GM18520 (cell line): ENCODE results near the gene RHEX.

Experiments used
- ATAC-seq: cut with Tn5 transposase; IDR thresholded peaks from one replicate; pipeline ENCODE4 v1.9.1; 2021; ENCODE audit not compliant: unreplicated experiment

Gene RHEX

GRCh38 chr1:206114692-206115640, 62.0 kb downstream of the RHEX start:
- no peak for ATAC-seq

GRCh38 chr1:206115791-206116190, 62.8 kb downstream of the RHEX start:
- ATAC-seq, result no peak

- ATAC-seq, result no peak
Observed at GRCh38 chr1:206116191-206116872, 63.4 kb downstream of the RHEX start.

- no peak for ATAC-seq
Observed at GRCh38 chr1:206116873-206117150, 63.8 kb downstream of the RHEX start.

GRCh38 chr1:206117151-206117948, 64.4 kb downstream of the RHEX start, which contains the start of gene AVPR1B:
AVPR1B (minus strand) TSS chr1:206117388; CDS start chr1:206116890, 498 bp downstream.
- ATAC-seq, result no peak

- ATAC-seq, result no peak
Observed at GRCh38 chr1:206120406-206120805, 67.4 kb downstream of the RHEX start.

GRCh38 chr1:206121269-206121668, 68.3 kb downstream of the RHEX start:
- ATAC-seq, result no peak

GRCh38 chr1:206122686-206123085, 69.7 kb downstream of the RHEX start:
- no peak for ATAC-seq

- ATAC-seq, result no peak
Observed at GRCh38 chr1:206125346-206125745, 72.4 kb downstream of the RHEX start.

- no peak for ATAC-seq
Observed at GRCh38 chr1:206127336-206127735, 74.4 kb downstream of the RHEX start.

- no peak for ATAC-seq
Observed at GRCh38 chr1:206128196-206128595, 75.2 kb downstream of the RHEX start.

GRCh38 chr1:206131037-206131436, 78.1 kb downstream of the RHEX start:
- no peak for ATAC-seq

- no peak for ATAC-seq
Observed at GRCh38 chr1:206133751-206134415, 80.9 kb downstream of the RHEX start.

GRCh38 chr1:206135248-206135647, 82.3 kb downstream of the RHEX start:
- no peak for ATAC-seq

- ATAC-seq, result no peak
Observed at GRCh38 chr1:206136241-206136640, 83.3 kb downstream of the RHEX start.

- no peak for ATAC-seq
Observed at GRCh38 chr1:206142011-206142410, 89.0 kb downstream of the RHEX start.

- ATAC-seq, result no peak
Observed at GRCh38 chr1:206142770-206143169, 89.8 kb downstream of the RHEX start.

GRCh38 chr1:206143537-206144172, 90.7 kb downstream of the RHEX start:
- no peak for ATAC-seq

- no peak for ATAC-seq
Observed at GRCh38 chr1:206144605-206145004, 91.6 kb downstream of the RHEX start.

GRCh38 chr1:206145771-206146290, 92.9 kb downstream of the RHEX start:
- no peak for ATAC-seq
